Lower leg skin (tissue), 4 donors: ENCODE measurements around the gene TENM4. TPM values are rescaled to one million over a fixed set of nuclear protein-coding genes. Genes with fewer than 3 reads are reported as not detected.

Experiments
- DNase-seq, 2 donors: peaks; one replicate each; pipeline ENCODE4 v3.0.0-alpha.2; 2019; ENCODE audit warnings: low spot score in 2 of 2
- H3K4me3 ChIP-seq: fragments of 200-600 bp; sonication (generic); 2 replicates; pipeline ENCODE4 v1.5.1; 2017; ENCODE audit warnings: mild to moderate bottlenecking, low read depth; ENCODE audit not compliant: poor library complexity, severe bottlenecking
- CTCF ChIP-seq, 3 donors: fragments of 450-650 bp; IDR thresholded peaks; one replicate each; pipeline ENCODE4 v1.5.1; 2016; ENCODE audit warnings: antibody characterized with exemption in 3 of 3, mild to moderate bottlenecking in 3 of 3, moderate library complexity in 2 of 3
- POLR2A ChIP-seq, 2 donors: fragments of 450-650 bp; IDR thresholded peaks; one replicate each; pipeline ENCODE4 v1.6.1; 2016 to 2017; ENCODE audit warnings: antibody characterized with exemption in 2 of 2, mild to moderate bottlenecking in 1 of 2, moderate library complexity in 1 of 2
- WGBS, 2 donors: methylation state at CpG; one replicate each; pipeline ENCODE4 v1.1.5; 2018; 5-methylcytosine and 5-hydroxymethylcytosine counted together
- intact Hi-C: fragments of 100-400 bp; cut with DNase I; formaldehyde crosslinking; loops from one replicate; pipeline ENCODE4 v1.15.0; 2023; ENCODE audit warnings: low total_unique reads
- total RNA-seq, 4 donors: library from RNA; depleted of rRNA; stranded (reverse); fragments of >200 nt; gene quantifications; one replicate each; pipeline ENCODE4 v1.1.0, GENCODE V29; 2016

Gene TENM4
- total RNA-seq, 4 donors from 2014 or later, result 34.4 to 41.1 (median 36.6) TPM

GRCh38 chr11:78791254-78791653, 649.6 kb downstream of the TENM4 start:
- TF ChIP-seq POLR2A (IDR thresholded peaks at IDR 0.05), result no peak
- TF ChIP-seq CTCF (IDR thresholded peaks at IDR 0.05), result no peak
- no peak overlapping the region for H3K4me3 ChIP-seq
- intact Hi-C loops, result no loop called here
- WGBS, 2 donors, result 95 to 96% methylated on average over 1 of the region's 1 CpG
- DNase-seq, result no peak

GRCh38 chr11:78790784-78791183, 650.0 kb downstream of the TENM4 start:
- TF ChIP-seq POLR2A (IDR thresholded peaks at IDR 0.05) (no peak), CTCF (IDR thresholded peaks at IDR 0.05) (no peak)
- no peak for DNase-seq
- intact Hi-C loops, result no loop called here
- H3K4me3 ChIP-seq, result no peak overlapping the region

- 94 to 100% methylated on average over 1 of the region's 1 CpG for WGBS, 2 donors
- DNase-seq, result no peak
- no peak overlapping the region for H3K4me3 ChIP-seq
- TF ChIP-seq CTCF (IDR thresholded peaks at IDR 0.05) (no peak), POLR2A (IDR thresholded peaks at IDR 0.05) (no peak)
- intact Hi-C loops, result no loop called here
These were observed 651.5 kb downstream of the TENM4 start for GRCh38 chr11:78789375-78789774.

GRCh38 chr11:78788533-78788932, 652.3 kb downstream of the TENM4 start:
- intact Hi-C loops, result no loop called here
- no peak for TF ChIP-seq POLR2A (IDR thresholded peaks at IDR 0.05)
- TF ChIP-seq CTCF (IDR thresholded peaks at IDR 0.05), result no peak
- no peak overlapping the region for H3K4me3 ChIP-seq
- DNase-seq, result no peak
- WGBS, 2 donors, result 90 to 91% methylated on average over 1 of the region's 1 CpG

GRCh38 chr11:78787696-78788095, 653.1 kb downstream of the TENM4 start:
- TF ChIP-seq CTCF (IDR thresholded peaks at IDR 0.05), result no peak
- TF ChIP-seq POLR2A (IDR thresholded peaks at IDR 0.05), result no peak
- no peak overlapping the region for H3K4me3 ChIP-seq
- intact Hi-C loops, result no loop called here
- WGBS, 2 donors, result 43 to 54% methylated on average over 3 of the region's 3 CpGs
- no peak for DNase-seq

- H3K4me3 ChIP-seq, result no peak overlapping the region
- TF ChIP-seq POLR2A (IDR thresholded peaks at IDR 0.05) (no peak), CTCF (IDR thresholded peaks at IDR 0.05) (no peak)
- intact Hi-C loops, result no loop called here
- no peak for DNase-seq
- WGBS, 2 donors, result 91 to 97% methylated on average over 20 of the region's 20 CpGs
These were observed 654.1 kb downstream of the TENM4 start for GRCh38 chr11:78786746-78787145.
